CD4-positive, alpha-beta T cell (primary cell): Measurements from ENCODE around the gene SH3BP5L. TPM values are rescaled to one million over a fixed set of nuclear protein-coding genes. Genes with fewer than 3 reads are reported as not detected.
A peak's percentile ranks its signal among the peaks of the same experiment; 100 is the strongest.

ENCODE experiments used
- ATAC-seq: fragments of 200-7000 bp; cut with Tn5 transposase; one replicate; pipeline ENCODE4 v1.10.0; 2022; ENCODE audit warnings: mild to moderate bottlenecking; ENCODE audit not compliant: poor library complexity
- CTCF ChIA-PET: fragments of 350-600 bp; sonication (Branson Sonifier 250); formaldehyde crosslinking; loops from one replicate; lab custom pipeline; 2021; ENCODE audit warnings: antibody characterized with exemption, inconsistent platforms; lab: Charles Lee
- POLR2A ChIA-PET: fragments of 350-600 bp; sonication (Branson Sonifier 250); formaldehyde crosslinking; loops from one replicate; lab custom pipeline; 2021; ENCODE audit warnings: antibody characterized with exemption, inconsistent platforms; lab: Charles Lee
- DNase-seq, 14 experiments: peaks; one replicate each; pipeline ENCODE4 v3.0.0-alpha.2; 2013 to 2020; ENCODE audit warnings: mixed read lengths in 2 of 14
- H3K27ac ChIP-seq, 2 donors: one replicate each; pipeline versions ENCODE4 v1.5.1 to v1.7.0; 2013; ENCODE audit warnings: low read length in 2 of 2, low read depth in 1 of 2, mild to moderate bottlenecking in 1 of 2
- H3K27me3 ChIP-seq, 2 experiments: 1 replicate in 1 of 2; 2 replicates in 1 of 2; pipeline versions ENCODE4 v1.6.1 to v1.7.0; 2013; ENCODE audit warnings: low read length in 2 of 2, control low read depth in 1 of 2, mild to moderate bottlenecking in 1 of 2, moderate library complexity in 1 of 2; ENCODE audit not compliant: insufficient read depth in 2 of 2, control insufficient read depth in 1 of 2
- H3K36me3 ChIP-seq: one replicate; pipeline ENCODE4 v1.6.1; 2013; ENCODE audit warnings: low read length, control low read depth; ENCODE audit not compliant: insufficient read depth
- H3K4me1 ChIP-seq: one replicate; pipeline ENCODE4 v1.6.1; 2013; ENCODE audit warnings: low read length, control low read depth; ENCODE audit not compliant: insufficient read depth
- H3K4me3 ChIP-seq: one replicate; pipeline ENCODE4 v1.5.1; 2013; ENCODE audit warnings: mild to moderate bottlenecking, low read length, moderate library complexity
- H3K9me3 ChIP-seq, 2 experiments: 1 replicate in 1 of 2; 2 replicates in 1 of 2; pipeline versions ENCODE4 v1.6.1 to v1.7.0; 2013; ENCODE audit warnings: low read length in 2 of 2, mild to moderate bottlenecking in 2 of 2, control low read depth in 1 of 2, moderate library complexity in 1 of 2; ENCODE audit not compliant: control insufficient read depth in 1 of 2, insufficient read depth in 1 of 2
- H3K27ac Mint-ChIP-seq: one replicate; pipeline ENCODE4 v1.8.0; 2020; ENCODE audit warnings: mixed read lengths
- H3K27me3 Mint-ChIP-seq: one replicate; pipeline ENCODE4 v1.8.0; 2021; ENCODE audit warnings: mixed read lengths
- H3K36me3 Mint-ChIP-seq: one replicate; pipeline ENCODE4 v1.8.0; 2021; ENCODE audit warnings: low read depth, mixed read lengths
- H3K4me1 Mint-ChIP-seq: one replicate; pipeline ENCODE4 v1.8.0; 2021; ENCODE audit warnings: low read depth, mixed read lengths
- H3K4me3 Mint-ChIP-seq: one replicate; pipeline ENCODE4 v1.8.0; 2020; ENCODE audit warnings: mild to moderate bottlenecking, mixed read lengths
- H3K9me3 Mint-ChIP-seq: one replicate; pipeline ENCODE4 v1.8.0; 2020; ENCODE audit warnings: mixed read lengths
- intact Hi-C, 2 experiments: fragments of 100-400 bp; cut with DNase I in 1 of 2; cut with micrococcal nuclease in 1 of 2; formaldehyde crosslinking; loops; one replicate each; pipeline versions ENCODE4 v1.15.1 to v1.9.0; 2023 to 2025; cut with DNase I, micrococcal nuclease
- total RNA-seq, 174 experiments: library from RNA in 2 of 174; stranded (reverse) in 2 of 174; gene quantifications; one replicate each; pipeline ENCODE4 v1.2.3 and lab custom pipeline; 2021 to 2026
- TF ChIP-seq, protein P1 (sequence below): fragments of 200-600 bp; IDR thresholded peaks from one replicate; pipeline ENCODE4 v1.8.0; 2022; ENCODE audit warnings: antibody characterized with exemption, mild to moderate bottlenecking

The SH3BP5L gene
- total RNA-seq, 2 experiments from 2014 or later: 21.7 to 25.2 TPM

DNA sequence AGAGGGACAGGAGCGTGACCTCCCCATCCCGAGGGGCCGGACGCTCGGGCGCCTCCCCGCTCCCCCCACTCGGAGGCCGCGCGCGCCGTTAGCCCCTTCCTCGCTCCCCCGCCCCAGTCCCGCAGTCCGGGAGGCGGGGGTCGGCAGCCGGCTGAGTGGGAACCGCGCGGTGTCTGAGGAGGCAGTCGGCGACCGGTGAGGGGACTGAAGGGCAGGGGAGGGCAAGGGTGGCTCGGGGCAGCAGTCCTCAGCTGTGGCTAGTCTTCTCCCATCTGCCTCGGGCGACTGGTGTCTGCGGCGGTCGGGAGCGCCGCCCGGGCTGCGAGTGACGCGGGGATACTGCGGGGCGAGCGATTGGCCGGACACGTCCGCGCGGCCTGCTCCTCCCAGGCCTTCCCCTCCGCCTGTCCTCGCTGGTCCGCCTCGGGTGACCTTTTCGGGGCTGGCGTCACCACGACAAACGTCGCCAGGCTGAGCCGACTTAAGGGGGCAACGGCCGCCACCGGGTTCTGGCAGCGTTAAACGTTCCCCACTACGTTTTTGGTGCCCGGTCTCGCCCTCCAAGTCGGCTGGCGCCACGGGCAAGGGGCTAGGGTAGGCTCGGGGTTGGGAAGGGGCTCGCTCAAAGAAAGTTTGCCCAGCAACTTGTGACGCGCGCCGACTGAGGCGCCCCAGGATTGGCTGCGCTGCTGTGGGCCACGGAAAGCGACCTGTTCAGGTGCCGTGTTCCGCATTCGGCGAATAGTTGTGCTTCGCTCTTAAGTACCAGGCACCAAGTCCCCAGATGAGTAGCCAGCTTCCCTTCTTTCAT is 12.8 kb upstream of the SH3BP5L start:
- Mint-ChIP-seq H3K27me3 (peaks cover 3% of the 10 kb centered on the region), H3K36me3 (peaks cover 6% of the 10 kb centered on the region), H3K9me3 (no peaks in the 10 kb centered on the region)

DNA sequence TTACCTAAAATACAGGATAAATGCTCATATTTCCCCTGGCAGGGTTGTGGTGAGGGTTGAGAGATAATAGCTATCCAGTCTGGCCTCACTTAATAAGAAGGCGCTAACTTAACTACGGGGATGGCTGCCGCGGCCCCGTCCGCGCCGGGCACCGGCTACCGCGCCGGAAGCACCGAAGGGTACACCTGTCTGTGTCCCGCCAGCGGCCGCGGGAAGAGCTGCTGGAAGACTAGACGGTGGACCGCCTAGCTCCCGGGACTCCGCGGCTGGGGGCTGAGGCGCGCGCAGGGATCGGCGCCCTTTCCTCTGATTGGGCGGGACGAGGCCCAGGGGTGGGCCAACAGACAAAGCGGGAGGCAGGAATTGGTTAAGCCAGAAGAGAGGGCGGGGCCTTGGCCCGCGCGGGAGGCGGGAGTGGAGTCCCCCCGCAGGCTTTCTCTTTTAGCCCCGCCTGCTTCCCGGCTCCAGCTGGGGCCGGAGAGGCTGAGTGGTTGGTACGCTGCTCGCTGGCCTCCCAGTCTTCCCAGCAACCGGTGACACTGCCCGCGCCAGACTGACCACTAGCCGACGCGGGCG is 12.2 kb upstream of the SH3BP5L start, which contains the start of gene ZNF672:
ZNF672 (plus strand) TSS at position 444 of the 576 bp plus-strand sequence. CDS start 9,051 bp downstream, outside the sequence.
- Mint-ChIP-seq H3K36me3 (peaks cover 6% of the 10 kb centered on the region), H3K27me3 (peaks cover 7% of the 10 kb centered on the region), H3K27ac (no peak within 1 kb of the TSS), H3K4me3 (no peak within 1 kb of the TSS), H3K4me1 (peaks cover 30% of the 10 kb centered on the region), H3K9me3 (no peaks in the 10 kb centered on the region)
- TF ChIP-seq, protein P1, sequence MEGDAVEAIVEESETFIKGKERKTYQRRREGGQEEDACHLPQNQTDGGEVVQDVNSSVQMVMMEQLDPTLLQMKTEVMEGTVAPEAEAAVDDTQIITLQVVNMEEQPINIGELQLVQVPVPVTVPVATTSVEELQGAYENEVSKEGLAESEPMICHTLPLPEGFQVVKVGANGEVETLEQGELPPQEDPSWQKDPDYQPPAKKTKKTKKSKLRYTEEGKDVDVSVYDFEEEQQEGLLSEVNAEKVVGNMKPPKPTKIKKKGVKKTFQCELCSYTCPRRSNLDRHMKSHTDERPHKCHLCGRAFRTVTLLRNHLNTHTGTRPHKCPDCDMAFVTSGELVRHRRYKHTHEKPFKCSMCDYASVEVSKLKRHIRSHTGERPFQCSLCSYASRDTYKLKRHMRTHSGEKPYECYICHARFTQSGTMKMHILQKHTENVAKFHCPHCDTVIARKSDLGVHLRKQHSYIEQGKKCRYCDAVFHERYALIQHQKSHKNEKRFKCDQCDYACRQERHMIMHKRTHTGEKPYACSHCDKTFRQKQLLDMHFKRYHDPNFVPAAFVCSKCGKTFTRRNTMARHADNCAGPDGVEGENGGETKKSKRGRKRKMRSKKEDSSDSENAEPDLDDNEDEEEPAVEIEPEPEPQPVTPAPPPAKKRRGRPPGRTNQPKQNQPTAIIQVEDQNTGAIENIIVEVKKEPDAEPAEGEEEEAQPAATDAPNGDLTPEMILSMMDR: no peak
- DNase-seq (peak; percentile 81 to 96 (median 92)), ATAC-seq (peak; percentile 85)
- ChIA-PET CTCF (interaction anchor here (1.1 to 7.7 kb wide), 4 partner anchors 9 to 87 kb away, joined by 3 to 65 read pairs (median 18); partner anchors contain the start of genes SH3BP5L and ZNF692), POLR2A (interaction anchor here (0.9 to 4.4 kb wide), 9 partner anchors 9 to 70 kb away, joined by 3 to 98 read pairs (median 13); partner anchors contain the start of genes PGBD2, SH3BP5L and ZNF692)
- peak within 1 kb of the TSS; percentile 81 for H3K4me3 ChIP-seq
- intact Hi-C loops: loop anchor here (1.0 kb wide), 3 partner anchors 12 to 68 kb away; partner anchors contain the start of genes PGBD2 (in 1 of the 2) and ZNF692 (in 1 of the 2)
- peak within 1 kb of the TSS; percentile 94 to 99 for H3K27ac ChIP-seq
- H3K4me1 ChIP-seq: peaks cover 37% of the 10 kb centered on the region
- no peaks in the 10 kb centered on the region for H3K27me3 ChIP-seq
- H3K9me3 ChIP-seq: no peaks in the 10 kb centered on the region
- peaks cover 3% of the 10 kb centered on the region for H3K36me3 ChIP-seq

More for the DNA sequence above, 12.8 kb upstream of the SH3BP5L start:
- H3K4me3 ChIP-seq: peak overlapping the region; percentile 81
- POLR2A ChIA-PET: interaction anchor here (0.9 to 4.4 kb wide), 8 partner anchors 11 to 70 kb away, joined by 3 to 98 read pairs (median 16); partner anchors contain the start of genes PGBD2, SH3BP5L and ZNF692
- no peaks in the 10 kb centered on the region for H3K9me3 ChIP-seq
- ATAC-seq (peak; percentile 70), DNase-seq (peak; percentile 73 to 94 (median 83))
- TF ChIP-seq, protein P1: no peak
- peaks cover 30% of the 10 kb centered on the region for H3K4me1 Mint-ChIP-seq
- no peak overlapping the region for H3K27ac Mint-ChIP-seq
- H3K36me3 ChIP-seq: peaks cover 8% of the 10 kb centered on the region
- intact Hi-C loops: loop anchor here (1.0 kb wide), 4 partner anchors 12 to 68 kb away; partner anchors contain the start of genes PGBD2 (in 1 of the 2) and ZNF692 (in 1 of the 2)
- no peaks in the 10 kb centered on the region for H3K27me3 ChIP-seq
- peak overlapping the region; percentile 94 to 99 for H3K27ac ChIP-seq
- no peak overlapping the region for H3K4me3 Mint-ChIP-seq
- H3K4me1 ChIP-seq: peaks cover 37% of the 10 kb centered on the region
- CTCF ChIA-PET: interaction anchor here (1.1 to 7.7 kb wide), 3 partner anchors 10 to 20 kb away, joined by 4 to 65 read pairs (median 31); partner anchors contain the start of genes SH3BP5L and ZNF692
